Measurements from ENCODE around the gene PIEZO2. TPM values are rescaled to one million over a fixed set of nuclear protein-coding genes. Genes with fewer than 3 reads are reported as not detected.

PIEZO2 gene
- polyA plus RNA-seq, 6 donors from 2014 or later = 0.21 TPM; not detected in 5

DNA sequence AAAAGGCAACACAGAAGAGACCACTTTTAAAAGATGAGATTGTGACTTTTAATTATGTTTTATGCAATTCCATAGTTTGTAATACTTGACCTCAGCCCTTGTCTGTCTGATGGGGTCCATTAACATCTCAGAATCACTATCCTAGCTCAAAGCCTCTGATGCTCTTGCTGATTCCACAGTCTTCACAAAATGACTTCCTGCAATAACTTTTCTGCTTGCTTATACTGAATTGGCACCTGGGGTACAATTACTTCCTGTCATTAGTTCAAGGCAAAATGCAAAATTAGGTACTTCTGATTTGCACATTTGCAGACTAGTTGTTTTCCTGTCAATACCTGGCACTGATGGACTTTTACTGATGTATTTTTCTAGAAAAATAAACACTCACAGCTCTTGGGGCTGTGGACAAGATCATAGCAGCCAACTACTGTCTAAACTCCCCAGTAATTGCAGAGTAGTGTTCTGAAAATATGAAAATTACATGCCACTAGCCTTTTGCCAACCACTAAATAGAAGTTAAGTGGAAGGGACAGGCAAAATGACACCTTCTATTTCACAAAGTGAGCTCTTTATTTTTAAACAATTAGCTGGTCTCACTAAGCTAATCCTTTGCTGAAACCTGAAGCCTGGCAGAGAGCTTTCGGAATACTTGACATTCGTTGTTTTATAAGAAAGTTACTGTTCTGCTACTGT lies 129.1 kb downstream of the PIEZO2 start:
- H3K9me3 Mint-ChIP-seq = no peaks in the 10 kb centered on the region
- no peak overlapping the region for H3K27ac Mint-ChIP-seq
- DNase-seq (no peak), ATAC-seq (ENCODE audit: low read depth in 2 of 2) (no peak)
- peaks cover 0 to 6% (median 0%) of the 10 kb centered on the region in 3 donors for H3K27me3 Mint-ChIP-seq
- no peaks in the 10 kb centered on the region for H3K4me1 Mint-ChIP-seq
- H3K4me3 Mint-ChIP-seq = no peak overlapping the region
- no peaks in the 10 kb centered on the region for H3K36me3 Mint-ChIP-seq

DNA sequence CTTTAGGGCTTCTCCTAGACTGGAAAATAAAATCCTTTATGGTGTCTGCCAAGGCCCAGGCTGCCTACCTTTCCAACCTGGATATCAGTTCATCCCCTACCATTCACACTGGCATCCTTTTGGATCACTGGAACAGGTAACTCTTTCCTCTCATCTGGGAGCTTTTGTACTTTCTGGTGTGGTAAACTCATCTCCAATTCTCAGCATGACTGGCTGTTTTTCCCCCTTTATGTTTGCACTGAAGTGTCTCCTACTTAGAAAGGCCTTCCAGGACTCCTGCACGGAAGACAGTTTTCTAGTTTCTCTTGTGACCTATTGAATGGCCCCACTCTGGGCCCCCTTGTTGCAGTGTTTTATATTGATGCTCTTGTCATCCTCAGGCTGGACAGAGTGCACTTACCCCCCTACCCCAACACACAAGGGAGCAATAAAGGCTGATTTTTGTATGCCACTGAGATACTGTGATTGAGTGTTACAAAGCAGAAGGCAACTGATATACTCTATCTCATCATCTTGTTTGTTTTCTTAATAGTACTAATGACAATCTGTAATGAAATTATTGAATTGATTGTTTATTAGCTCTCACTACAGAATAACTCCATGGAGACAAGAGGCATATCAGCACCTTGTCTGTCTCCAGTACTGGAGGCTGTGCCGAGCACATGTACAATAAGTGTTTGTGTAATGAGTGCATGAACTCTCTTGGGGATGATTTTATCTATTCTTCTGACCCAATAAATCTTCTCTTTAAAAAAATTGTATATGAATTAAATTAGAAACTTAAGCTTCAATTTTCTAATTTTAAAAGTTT lies 129.9 kb downstream of the PIEZO2 start:
- Mint-ChIP-seq H3K36me3 (no peaks in the 10 kb centered on the region), H3K4me1 (no peaks in the 10 kb centered on the region), H3K27me3 (peaks cover 0 to 6% (median 0%) of the 10 kb centered on the region in 3 donors), H3K4me3 (no peak overlapping the region), H3K27ac (no peak overlapping the region), H3K9me3 (no peaks in the 10 kb centered on the region)
- DNase-seq (no peak), ATAC-seq (ENCODE audit: low read depth in 2 of 2) (no peak)

DNA sequence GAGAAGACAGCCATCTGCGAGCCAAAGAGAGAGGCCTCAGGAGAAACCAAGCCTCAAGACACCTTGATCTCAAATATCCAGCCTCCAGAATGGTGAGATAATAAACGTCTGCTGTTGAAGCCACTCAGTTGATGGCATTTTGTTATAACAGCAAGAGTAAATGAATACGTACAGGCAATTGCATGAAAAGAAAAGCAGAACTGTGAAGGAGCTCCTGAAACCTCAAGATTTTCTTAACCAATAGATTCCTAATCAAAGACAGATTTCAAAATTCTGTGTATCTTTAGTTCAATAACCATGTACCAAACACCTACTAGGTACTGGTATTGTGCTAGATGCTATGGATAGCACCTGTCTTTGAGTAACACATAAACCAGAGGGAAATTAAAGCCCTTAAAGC lies 139.5 kb downstream of the PIEZO2 start:
- Mint-ChIP-seq H3K9me3 (peaks cover 0 to 2% (median 0%) of the 10 kb centered on the region in 7 donors), H3K27ac (no peak overlapping the region), H3K4me1 (no peaks in the 10 kb centered on the region), H3K4me3 (no peak overlapping the region), H3K27me3 (peaks cover 0 to 4% (median 0%) of the 10 kb centered on the region in 3 donors), H3K36me3 (no peaks in the 10 kb centered on the region)
- no peak for ATAC-seq (ENCODE audit: low read depth in 2 of 2)
- DNase-seq = no peak

DNA sequence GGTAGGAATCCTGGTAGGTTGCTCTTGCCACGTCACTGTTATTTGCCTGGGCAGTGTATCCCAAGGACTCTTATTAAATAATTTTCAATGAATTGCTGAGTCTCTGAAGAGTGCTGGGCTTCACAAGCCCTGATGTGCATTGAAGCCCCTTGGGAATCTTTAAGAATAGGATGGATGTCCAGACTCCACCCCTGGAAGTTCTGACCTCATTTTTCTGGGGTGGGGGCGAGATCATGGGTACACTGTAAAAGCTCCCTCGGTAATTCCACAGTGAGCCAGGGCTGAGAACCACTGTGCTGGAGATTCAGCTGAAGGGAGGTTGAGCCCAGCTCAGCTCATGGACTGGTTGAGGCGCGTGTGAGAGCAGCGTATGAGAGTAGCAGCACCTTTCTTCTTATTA lies 140.2 kb downstream of the PIEZO2 start:
- DNase-seq (no peak), ATAC-seq (ENCODE audit: low read depth in 2 of 2) (no peak)
- Mint-ChIP-seq H3K9me3 (peaks cover 0 to 2% (median 0%) of the 10 kb centered on the region in 7 donors), H3K27ac (no peak overlapping the region), H3K4me3 (no peak overlapping the region), H3K4me1 (no peaks in the 10 kb centered on the region), H3K36me3 (no peaks in the 10 kb centered on the region), H3K27me3 (peaks cover 0 to 4% (median 0%) of the 10 kb centered on the region in 3 donors)

DNA sequence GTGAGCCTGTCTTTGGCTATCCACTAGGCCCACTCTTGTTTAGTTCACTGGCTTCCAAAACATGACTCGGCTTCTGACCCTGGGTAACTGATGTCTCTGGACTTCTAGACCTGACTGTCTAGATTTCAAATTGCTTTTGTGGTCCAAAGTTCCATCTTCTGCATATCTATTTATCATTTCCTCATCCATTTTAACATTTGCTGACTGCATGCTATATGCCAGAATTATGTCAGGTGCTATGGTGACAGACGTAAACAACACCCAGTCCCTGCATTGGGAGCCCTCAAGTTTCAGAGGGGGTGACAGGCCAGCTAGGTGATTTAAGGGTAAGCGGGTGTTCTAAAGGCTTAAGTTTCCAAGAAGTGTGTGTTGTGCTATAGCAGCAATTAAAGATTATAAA lies 140.9 kb downstream of the PIEZO2 start:
- ATAC-seq (ENCODE audit: low read depth in 2 of 2) (no peak), DNase-seq (no peak)
- Mint-ChIP-seq H3K4me3 (no peak overlapping the region), H3K27ac (no peak overlapping the region), H3K4me1 (no peaks in the 10 kb centered on the region), H3K9me3 (peaks cover 0 to 2% (median 0%) of the 10 kb centered on the region in 7 donors), H3K36me3 (no peaks in the 10 kb centered on the region), H3K27me3 (peaks cover 0 to 4% (median 0%) of the 10 kb centered on the region in 3 donors)

DNA sequence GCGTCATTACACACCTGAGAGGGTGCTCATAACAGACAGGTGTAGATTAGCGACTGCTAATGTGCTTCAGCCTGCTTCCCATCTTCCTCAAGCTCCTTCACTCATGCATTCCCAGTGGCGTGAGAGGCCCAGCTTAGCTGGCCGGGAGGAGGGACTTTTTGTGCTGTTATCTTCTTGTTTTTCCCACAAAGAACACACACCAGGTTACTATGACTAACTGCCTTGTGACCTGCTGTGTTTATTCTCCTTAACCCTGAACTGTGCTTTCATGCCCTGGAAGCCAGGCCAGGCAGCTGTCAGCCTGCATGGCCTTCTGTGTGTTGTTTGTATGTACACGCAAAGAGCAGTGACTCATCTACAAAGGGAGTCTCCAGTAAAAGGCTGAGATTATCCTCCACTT lies 143.8 kb downstream of the PIEZO2 start:
- Mint-ChIP-seq H3K36me3 (no peaks in the 10 kb centered on the region), H3K27me3 (no peaks in the 10 kb centered on the region), H3K9me3 (peaks cover 0 to 2% (median 0%) of the 10 kb centered on the region in 7 donors), H3K4me3 (peak overlapping the region in 1 of 8 donors; percentile 22), H3K27ac (no peak overlapping the region), H3K4me1 (no peaks in the 10 kb centered on the region)
- DNase-seq = no peak
- ATAC-seq (ENCODE audit: low read depth in 2 of 2) = no peak

DNA sequence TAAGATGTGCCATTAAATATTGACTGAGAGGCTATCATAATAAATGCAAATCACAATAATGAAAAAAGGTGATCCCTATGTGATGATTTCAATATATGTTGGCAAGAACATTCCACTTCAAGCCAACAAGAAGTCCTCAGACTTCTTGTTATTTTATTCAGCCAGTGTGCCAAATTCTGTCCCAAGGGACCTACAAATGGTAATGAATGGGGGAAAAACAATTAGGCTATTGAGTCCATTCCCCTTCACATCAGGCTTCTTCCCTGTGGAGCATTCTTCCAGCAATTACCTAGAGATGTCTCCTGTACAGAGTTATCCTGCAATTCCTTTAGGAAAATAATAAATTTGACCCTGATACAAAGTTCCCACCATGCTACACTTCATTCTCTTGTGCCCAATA lies 144.4 kb downstream of the PIEZO2 start:
- Mint-ChIP-seq H3K27ac (no peak overlapping the region), H3K36me3 (no peaks in the 10 kb centered on the region), H3K4me3 (no peak overlapping the region), H3K27me3 (no peaks in the 10 kb centered on the region), H3K9me3 (peaks cover 0 to 2% (median 0%) of the 10 kb centered on the region in 7 donors), H3K4me1 (no peaks in the 10 kb centered on the region)
- ATAC-seq (ENCODE audit: low read depth in 2 of 2) = no peak
- no peak for DNase-seq

DNA sequence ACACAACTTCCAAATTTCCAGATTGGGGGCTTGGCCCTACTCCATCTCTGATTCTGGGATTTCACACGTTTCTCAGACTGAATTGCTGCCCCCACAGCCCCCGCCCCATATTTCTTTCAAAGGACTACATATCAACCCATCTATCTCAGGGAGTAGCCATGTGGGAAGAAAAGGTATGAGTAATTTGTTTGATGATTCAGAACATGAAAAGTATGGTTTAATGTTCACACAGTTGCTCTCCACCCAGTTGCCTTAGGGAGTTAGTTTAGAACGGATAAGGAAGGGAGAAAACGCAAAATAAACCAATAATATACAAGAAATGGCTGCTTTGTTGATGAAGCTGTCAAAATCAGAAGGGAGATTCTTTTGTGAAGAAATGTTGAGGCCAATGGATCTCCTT lies 145.1 kb downstream of the PIEZO2 start:
- no peaks in the 10 kb centered on the region for H3K36me3 Mint-ChIP-seq
- H3K27me3 Mint-ChIP-seq = no peaks in the 10 kb centered on the region
- no peaks in the 10 kb centered on the region for H3K4me1 Mint-ChIP-seq
- H3K9me3 Mint-ChIP-seq = no peaks in the 10 kb centered on the region
- H3K4me3 Mint-ChIP-seq = no peak overlapping the region
- ATAC-seq (ENCODE audit: low read depth in 2 of 2) (no peak), DNase-seq (no peak)
- H3K27ac Mint-ChIP-seq = no peak overlapping the region

DNA sequence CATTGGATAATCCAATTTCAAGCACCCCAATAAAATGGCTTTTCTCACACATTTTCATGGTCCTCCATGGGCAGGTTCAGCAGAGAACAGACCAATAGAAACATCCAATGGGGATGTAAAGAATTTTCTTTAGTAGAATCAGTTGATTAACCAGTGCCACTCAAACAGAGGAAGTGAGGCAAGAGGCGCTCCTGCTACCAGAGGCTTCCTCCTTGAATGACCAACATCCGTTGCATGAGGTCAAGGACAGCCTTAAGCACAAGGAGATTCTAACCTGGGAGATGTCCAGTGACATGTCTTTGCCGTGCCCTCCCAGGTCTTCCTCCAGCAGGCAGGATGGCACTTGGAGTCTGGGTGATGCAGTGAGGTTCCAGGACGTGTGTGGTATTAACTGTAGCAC lies 146.6 kb downstream of the PIEZO2 start:
- H3K27me3 Mint-ChIP-seq = no peaks in the 10 kb centered on the region
- ATAC-seq (ENCODE audit: low read depth in 2 of 2) (no peak), DNase-seq (no peak)
- H3K9me3 Mint-ChIP-seq = peaks cover 0 to 6% (median 5%) of the 10 kb centered on the region in 7 donors
- no peak overlapping the region for H3K4me3 Mint-ChIP-seq
- H3K4me1 Mint-ChIP-seq = no peaks in the 10 kb centered on the region
- H3K27ac Mint-ChIP-seq = no peak overlapping the region
- H3K36me3 Mint-ChIP-seq = no peaks in the 10 kb centered on the region

DNA sequence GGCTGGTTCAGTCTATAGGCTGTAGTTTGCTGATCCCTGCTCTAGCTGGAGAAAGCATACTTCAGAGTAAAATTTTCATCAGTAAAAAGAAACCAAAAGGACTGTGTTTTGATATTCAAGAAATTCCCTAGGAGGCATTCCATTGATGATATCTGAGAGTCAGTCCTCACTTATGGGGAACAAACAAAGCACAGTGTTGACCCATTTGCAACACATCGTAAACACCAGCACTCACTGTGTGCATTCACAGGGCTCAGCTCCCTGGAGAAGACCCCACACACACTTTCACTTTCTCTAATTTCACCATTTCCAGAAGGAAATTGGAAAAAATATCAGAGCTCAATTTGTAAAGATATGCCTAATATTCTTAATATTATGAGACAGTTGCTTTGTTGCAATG lies 147.1 kb downstream of the PIEZO2 start:
- Mint-ChIP-seq H3K27me3 (no peaks in the 10 kb centered on the region), H3K4me3 (no peak overlapping the region), H3K27ac (no peak overlapping the region), H3K9me3 (peaks cover 0 to 11% (median 10%) of the 10 kb centered on the region in 7 donors), H3K36me3 (no peaks in the 10 kb centered on the region), H3K4me1 (no peaks in the 10 kb centered on the region)
- ATAC-seq (ENCODE audit: low read depth in 2 of 2) = no peak
- DNase-seq = no peak

DNA sequence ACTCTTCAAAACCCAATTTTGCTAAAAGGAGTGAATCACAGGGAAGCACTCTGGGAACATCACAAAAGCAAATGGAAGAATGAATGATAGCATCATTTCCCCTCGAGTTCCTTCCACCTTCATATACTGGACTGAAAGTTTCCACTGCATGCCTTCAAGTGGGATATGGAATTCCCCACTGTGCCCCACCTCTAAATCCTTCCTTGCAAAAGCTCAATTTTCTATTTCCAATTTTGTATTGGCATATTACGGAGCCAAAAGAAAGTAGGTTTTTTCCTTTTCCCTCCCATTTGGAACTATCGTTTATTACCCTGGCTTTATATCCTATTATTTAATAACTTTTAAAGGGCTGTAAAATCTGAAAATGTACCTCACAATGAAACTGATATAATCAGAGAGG lies 149.3 kb downstream of the PIEZO2 start:
- Mint-ChIP-seq H3K27ac (no peak overlapping the region), H3K27me3 (peaks cover 0 to 7% (median 3%) of the 10 kb centered on the region in 3 donors), H3K9me3 (peaks cover 0 to 22% (median 18%) of the 10 kb centered on the region in 7 donors), H3K36me3 (peaks cover 0 to 2% of the 10 kb centered on the region in 2 donors), H3K4me3 (no peak overlapping the region), H3K4me1 (no peaks in the 10 kb centered on the region)
- ATAC-seq (ENCODE audit: low read depth in 2 of 2) (no peak), DNase-seq (no peak)

DNA sequence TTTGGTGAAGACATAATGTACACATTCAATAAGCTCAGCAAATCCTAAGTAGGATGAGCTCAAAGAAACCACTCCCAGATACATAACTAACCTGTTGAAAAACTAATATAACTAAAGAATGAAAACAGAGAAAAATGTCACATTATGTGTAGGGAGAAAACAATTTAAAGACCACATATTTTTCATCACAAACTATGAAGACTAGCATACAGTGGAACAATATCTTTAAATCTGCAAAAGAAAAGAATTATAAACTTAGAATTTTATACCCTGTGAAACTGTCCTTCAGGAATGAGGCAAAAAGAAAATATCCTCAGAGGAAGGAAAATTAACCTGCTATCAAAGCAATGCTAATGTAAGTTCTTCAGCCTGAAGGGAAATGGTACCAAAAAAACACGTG lies 151.5 kb downstream of the PIEZO2 start:
- Mint-ChIP-seq H3K27me3 (peaks cover 0 to 12% (median 3%) of the 10 kb centered on the region in 3 donors), H3K27ac (no peak overlapping the region), H3K9me3 (peaks cover 8 to 33% (median 23%) of the 10 kb centered on the region in 7 donors), H3K4me3 (no peak overlapping the region), H3K4me1 (no peaks in the 10 kb centered on the region), H3K36me3 (peaks cover 0 to 4% of the 10 kb centered on the region in 2 donors)
- DNase-seq (no peak), ATAC-seq (ENCODE audit: low read depth in 2 of 2) (no peak)

DNA sequence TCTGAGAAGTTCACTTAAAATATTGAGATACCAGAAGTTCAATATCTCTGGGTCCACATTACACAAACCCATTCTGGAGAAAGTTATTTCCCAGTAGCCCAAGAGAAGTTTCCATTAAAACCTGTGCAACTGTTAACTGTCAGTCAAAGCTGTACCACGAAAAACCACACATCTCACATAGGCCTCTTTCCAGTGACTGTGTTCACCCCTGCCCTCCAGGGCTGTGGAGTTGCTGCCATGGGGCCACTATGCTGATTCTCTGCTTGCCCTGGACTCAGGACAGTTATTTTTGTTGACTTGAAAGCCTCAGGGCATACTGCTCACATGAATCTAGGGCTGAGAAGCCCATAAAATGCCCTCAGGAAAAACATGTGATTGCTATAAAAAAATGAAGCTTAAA lies 153.8 kb downstream of the PIEZO2 start:
- Mint-ChIP-seq H3K9me3 (peaks cover 10 to 47% (median 30%) of the 10 kb centered on the region in 7 donors), H3K36me3 (peaks cover 0 to 4% of the 10 kb centered on the region in 2 donors), H3K27ac (no peak overlapping the region), H3K4me1 (no peaks in the 10 kb centered on the region), H3K27me3 (peaks cover 0 to 12% (median 3%) of the 10 kb centered on the region in 3 donors), H3K4me3 (no peak overlapping the region)
- ATAC-seq (ENCODE audit: low read depth in 2 of 2) = no peak
- DNase-seq = no peak

DNA sequence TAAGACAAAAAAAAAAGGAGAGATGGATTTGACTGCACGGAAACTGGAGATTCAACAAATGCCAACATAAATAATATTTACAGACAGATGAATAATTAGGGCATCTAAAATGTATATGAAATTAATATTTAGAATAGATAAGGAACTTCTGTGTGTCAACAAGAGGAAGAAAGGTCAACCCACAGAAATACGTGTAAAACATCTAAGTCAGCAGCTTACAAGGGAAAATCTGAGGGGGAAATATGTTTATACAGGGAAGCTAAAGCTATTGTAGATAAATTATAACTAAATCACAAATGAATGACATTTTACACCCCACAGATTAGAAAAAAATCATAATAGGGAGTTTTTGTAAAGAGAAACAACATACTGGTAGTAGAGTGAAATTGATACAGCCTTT lies 159.9 kb downstream of the PIEZO2 start:
- no peak overlapping the region for H3K27ac Mint-ChIP-seq
- peaks cover 0 to 11% of the 10 kb centered on the region in 2 donors for H3K36me3 Mint-ChIP-seq
- no peak for DNase-seq
- H3K4me3 Mint-ChIP-seq = no peak overlapping the region
- peaks cover 0 to 5% (median 0%) of the 10 kb centered on the region in 3 donors for H3K27me3 Mint-ChIP-seq
- ATAC-seq (ENCODE audit: low read depth in 2 of 2) = no peak
- no peaks in the 10 kb centered on the region for H3K4me1 Mint-ChIP-seq
- H3K9me3 Mint-ChIP-seq = peaks cover 22 to 60% (median 33%) of the 10 kb centered on the region in 7 donors
